Measurements from ENCODE around the gene CUX1. TPM values are rescaled to one million over a fixed set of nuclear protein-coding genes. Genes with fewer than 3 reads are reported as not detected.

The CUX1 gene
- total RNA-seq, 1 donor from 2014 or later: 50.6 TPM

DNA sequence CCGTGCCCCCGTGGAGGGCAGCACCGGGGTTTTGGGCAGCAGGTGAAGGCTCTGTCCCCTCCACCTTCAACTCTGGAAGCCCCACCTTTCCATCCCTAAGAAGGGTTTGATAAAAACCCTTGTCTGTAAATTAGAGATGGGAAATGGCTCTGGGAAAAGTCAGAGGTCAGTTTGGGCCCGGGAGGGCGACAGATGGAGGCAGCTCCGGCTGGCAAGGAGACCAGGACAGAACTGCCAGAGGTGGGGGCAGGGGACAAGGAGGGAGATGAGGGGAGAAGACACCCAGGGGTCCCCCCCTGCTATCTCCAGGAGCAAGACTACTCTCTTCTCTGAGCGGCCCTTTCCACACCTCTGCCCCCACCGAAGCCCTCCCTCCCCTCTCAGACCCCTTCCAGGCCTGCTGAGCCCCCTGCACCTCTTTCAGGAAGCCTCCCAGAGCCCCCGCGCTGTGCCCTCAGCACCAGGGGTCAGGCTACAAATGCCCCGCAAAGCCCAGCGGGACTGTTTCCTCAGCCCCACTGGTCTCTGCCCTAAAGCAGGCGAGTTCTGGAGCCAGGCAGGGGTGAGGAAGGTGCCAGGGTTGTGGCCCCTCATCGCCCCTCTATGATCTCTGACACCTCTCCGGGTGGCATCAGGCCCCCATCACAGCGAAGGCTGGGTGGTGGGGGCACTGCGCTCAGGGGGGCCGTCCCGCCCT is 468.3 kb downstream of the CUX1 start:
- Histone ChIP-seq H3K27ac (ENCODE audit: low read depth, low read length) (no peak overlapping the region), H2AFZ (ENCODE audit: low read depth, low read length) (peak overlapping the region; percentile 86)

DNA sequence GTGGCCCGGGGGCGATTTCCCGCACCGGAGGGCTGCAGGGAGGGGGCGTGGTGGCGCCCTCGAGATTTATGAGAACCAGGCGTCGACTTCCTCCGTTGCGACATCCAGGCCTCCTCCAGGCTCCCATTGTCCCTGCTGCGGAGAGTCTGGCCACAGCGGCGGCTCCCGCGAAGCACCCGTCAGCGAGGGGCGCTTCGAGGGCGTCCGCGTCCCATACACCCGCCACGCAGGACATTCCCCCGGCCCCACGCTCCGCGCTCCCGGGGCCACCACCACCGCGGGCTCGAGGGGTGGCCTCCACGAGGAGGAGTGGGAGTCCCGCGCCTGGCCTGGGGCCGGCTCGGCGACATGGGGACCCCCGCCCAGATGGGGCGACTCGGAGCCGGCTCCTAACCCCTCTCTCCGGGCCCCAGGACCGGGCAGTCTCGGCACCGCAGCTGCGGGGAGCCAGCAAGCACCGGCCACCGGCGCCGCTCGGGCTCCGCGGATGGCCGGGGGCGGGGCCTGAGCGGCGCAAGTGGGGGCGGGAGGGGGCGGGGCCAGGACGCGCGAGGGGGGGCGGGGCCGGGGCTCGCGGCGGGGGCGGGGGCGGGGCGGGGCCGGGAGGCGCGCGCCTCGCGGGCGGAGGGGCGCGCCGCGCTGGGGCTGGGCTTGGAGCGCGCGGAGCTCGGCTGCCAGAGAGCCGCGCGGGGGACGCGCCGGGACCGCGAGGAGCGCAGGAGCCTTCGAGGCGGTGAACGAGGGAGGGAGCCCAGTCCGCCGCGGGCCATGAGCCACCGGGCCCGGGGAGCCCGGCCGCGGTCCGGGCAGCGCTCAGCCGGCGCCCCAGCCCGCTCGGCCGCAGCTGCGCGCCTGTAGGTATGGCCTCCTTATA is 469.0 kb downstream of the CUX1 start, which contains the start of gene SH2B2:
SH2B2 (plus strand) TSS at position 632 of the 874 bp plus-strand sequence. CDS start 13,683 bp downstream, outside the sequence.
- peak within 1 kb of the TSS; percentile 69 for H3K4me3 ChIP-seq (ENCODE audit: insufficient read depth, low read depth, low read length)
- no peaks in the 10 kb centered on the region for H3K79me2 ChIP-seq (ENCODE audit: insufficient read depth, low read length)
- H3K4me3 Mint-ChIP-seq (ENCODE audit: unreplicated experiment): peak within 1 kb of the TSS; percentile 75
- peaks cover 20% of the 10 kb centered on the region for H4K20me1 ChIP-seq (ENCODE audit: insufficient read depth, low read length)
- H3K27ac Mint-ChIP-seq (ENCODE audit: unreplicated experiment): no peak within 1 kb of the TSS
- H3K27me3 ChIP-seq (ENCODE audit: insufficient read depth, low read length): peaks cover 3% of the 10 kb centered on the region
- peak within 1 kb of the TSS; percentile 77 for H3K9ac ChIP-seq (ENCODE audit: low read length)
- H3K27ac ChIP-seq (ENCODE audit: low read depth, low read length): no peak within 1 kb of the TSS
- FAIRE-seq (no peak), DNase-seq (ENCODE audit: low read depth) (peak; percentile 17)
- peak within 1 kb of the TSS; percentile 96 for H3K4me2 ChIP-seq (ENCODE audit: low read length)
- no peaks in the 10 kb centered on the region for H3K9me3 Mint-ChIP-seq (ENCODE audit: unreplicated experiment)
- H3K36me3 ChIP-seq (ENCODE audit: insufficient read depth, low read length): no peaks in the 10 kb centered on the region
- no peaks in the 10 kb centered on the region for H3K36me3 Mint-ChIP-seq (ENCODE audit: low read depth, unreplicated experiment)
- H3K4me1 Mint-ChIP-seq (ENCODE audit: low read depth, unreplicated experiment): peaks cover 2% of the 10 kb centered on the region
- H2AFZ ChIP-seq (ENCODE audit: low read depth, low read length): peak within 1 kb of the TSS; percentile 86
- TF ChIP-seq EZH2 (IDR thresholded peaks at IDR 0.05; ENCODE audit: insufficient read depth, low read length): no peak
- no peak for TF ChIP-seq CTCF (IDR thresholded peaks at IDR 0.05; ENCODE audit: insufficient read depth, low read depth, low read length)
- peaks cover 23% of the 10 kb centered on the region for H3K4me1 ChIP-seq (ENCODE audit: insufficient read depth, low read length)
- no peaks in the 10 kb centered on the region for H3K9me3 ChIP-seq (ENCODE audit: insufficient read depth, low read depth, low read length)
- peaks cover 18% of the 10 kb centered on the region for H3K27me3 Mint-ChIP-seq (ENCODE audit: low read depth, unreplicated experiment)

More for the DNA sequence above, 468.3 kb downstream of the CUX1 start:
- Mint-ChIP-seq H3K36me3 (ENCODE audit: low read depth, unreplicated experiment) (no peaks in the 10 kb centered on the region), H3K4me3 (ENCODE audit: unreplicated experiment) (peak overlapping the region; percentile 78), H3K9me3 (ENCODE audit: unreplicated experiment) (no peaks in the 10 kb centered on the region), H3K27me3 (ENCODE audit: low read depth, unreplicated experiment) (peaks cover 17% of the 10 kb centered on the region), H3K4me1 (ENCODE audit: low read depth, unreplicated experiment) (no peaks in the 10 kb centered on the region), H3K27ac (ENCODE audit: unreplicated experiment) (no peak overlapping the region)
- no peak for TF ChIP-seq EZH2 (IDR thresholded peaks at IDR 0.05; ENCODE audit: insufficient read depth, low read length)
- no peak for TF ChIP-seq CTCF (IDR thresholded peaks at IDR 0.05; ENCODE audit: insufficient read depth, low read depth, low read length)
- H3K4me3 ChIP-seq (ENCODE audit: insufficient read depth, low read depth, low read length): peak overlapping the region; percentile 69
- DNase-seq (ENCODE audit: low read depth): no peak
- H3K4me1 ChIP-seq (ENCODE audit: insufficient read depth, low read length): peaks cover 20% of the 10 kb centered on the region
- H3K4me2 ChIP-seq (ENCODE audit: low read length): peak overlapping the region; percentile 96
- H3K36me3 ChIP-seq (ENCODE audit: insufficient read depth, low read length): no peaks in the 10 kb centered on the region
- H4K20me1 ChIP-seq (ENCODE audit: insufficient read depth, low read length): peaks cover 20% of the 10 kb centered on the region
- H3K9me3 ChIP-seq (ENCODE audit: insufficient read depth, low read depth, low read length): no peaks in the 10 kb centered on the region
- FAIRE-seq: no peak
- peak overlapping the region; percentile 77 for H3K9ac ChIP-seq (ENCODE audit: low read length)
- H3K27me3 ChIP-seq (ENCODE audit: insufficient read depth, low read length): peaks cover 3% of the 10 kb centered on the region
- no peaks in the 10 kb centered on the region for H3K79me2 ChIP-seq (ENCODE audit: insufficient read depth, low read length)

All from astrocyte (in vitro differentiated cells and primary cell).